ACC112 (cell line): ENCODE data around the gene CD151.

Experiments used
- H2AFZ ChIP-seq: fragments of 200-600 bp; sonication (generic); one replicate; pipeline ENCODE4 v1.6.0; 2017; ENCODE audit warnings: antibody characterized with exemption, low read length; ENCODE audit not compliant: unreplicated experiment
- H3K27ac ChIP-seq: fragments of 200-600 bp; sonication (generic); 2 replicates; pipeline ENCODE4 v1.5.1; 2014; ENCODE audit warnings: low read depth, mild to moderate bottlenecking, antibody characterized with exemption, low read length, moderate library complexity
- H3K27me3 ChIP-seq: fragments of 200-600 bp; sonication (generic); 2 replicates; pipeline ENCODE4 v1.6.1; 2014; ENCODE audit warnings: mild to moderate bottlenecking, antibody characterized with exemption, low read length, moderate library complexity, mixed read lengths; ENCODE audit not compliant: insufficient read depth
- H3K36me3 ChIP-seq: fragments of 200-600 bp; sonication (generic); 2 replicates; pipeline ENCODE4 v1.6.1; 2016; ENCODE audit warnings: mild to moderate bottlenecking, antibody characterized with exemption, low read length, moderate library complexity, mixed read lengths; ENCODE audit not compliant: insufficient read depth
- H3K4me1 ChIP-seq: fragments of 200-600 bp; sonication (generic); one replicate; pipeline ENCODE4 v1.6.1; 2016; ENCODE audit warnings: low read length, mixed read lengths; ENCODE audit not compliant: insufficient read depth, unreplicated experiment, control insufficient read depth
- H3K4me3 ChIP-seq: fragments of 200-600 bp; sonication (generic); 2 replicates; pipeline ENCODE4 v1.5.1; 2014; ENCODE audit warnings: mild to moderate bottlenecking, low read depth, low read length
- H3K79me2 ChIP-seq: fragments of 200-600 bp; sonication (generic); one replicate; pipeline ENCODE4 v1.6.0; 2016; ENCODE audit warnings: low read length; ENCODE audit not compliant: control insufficient read depth, unreplicated experiment, insufficient read depth

The CD151 gene

DNA sequence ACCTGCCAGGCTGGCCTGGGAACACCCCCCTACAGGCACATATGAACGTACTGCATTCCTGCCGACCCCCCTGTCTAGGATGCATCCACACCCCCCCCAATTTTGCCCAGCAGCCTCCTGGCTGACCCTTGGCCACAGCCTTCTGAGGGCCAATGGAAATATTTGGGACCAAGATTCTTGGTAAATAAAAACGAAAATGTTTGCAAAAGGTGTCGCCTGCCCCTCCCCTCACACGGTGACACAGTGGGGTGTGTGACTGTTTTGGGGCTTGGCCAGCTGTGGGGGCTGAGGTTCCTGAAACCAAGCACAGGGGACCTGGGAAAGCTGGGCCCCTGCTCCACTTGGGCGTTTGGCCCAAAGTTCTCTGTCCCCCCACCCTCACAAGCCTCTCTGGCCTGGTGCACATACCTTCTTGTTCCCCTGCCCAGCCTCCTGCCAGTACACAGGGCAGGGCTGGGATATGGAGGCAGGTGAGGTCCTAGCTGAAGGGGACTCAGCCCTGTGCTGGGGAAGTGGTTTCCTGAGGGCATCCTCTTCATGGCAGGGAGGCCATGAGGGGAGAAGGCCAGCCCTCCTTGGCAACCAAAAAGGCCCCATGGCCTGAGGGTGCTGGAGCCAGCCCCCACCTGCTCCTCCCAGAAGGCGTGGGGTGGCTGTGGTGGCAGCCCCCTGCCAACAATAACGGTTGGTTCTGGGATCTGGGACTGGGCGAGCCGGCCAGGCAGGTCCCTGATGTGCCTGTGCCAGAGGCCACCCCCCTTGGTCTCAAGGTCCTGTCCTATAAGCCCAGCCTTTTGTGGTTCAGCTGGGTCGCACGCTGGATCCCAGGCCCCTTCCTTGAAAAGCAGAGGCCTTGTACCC is 7.2 kb upstream of the CD151 start:
- peaks cover 34% of the 10 kb centered on the region for H3K4me1 ChIP-seq
- H3K27ac ChIP-seq = no peak overlapping the region
- H3K27me3 ChIP-seq = peaks cover 7% of the 10 kb centered on the region; the same call in 1 of the 2 replicates
- no peak overlapping the region for H2AFZ ChIP-seq
- 0 out of 2 replicates have a peak, but pooled peaks cover 6% of the 10 kb centered on the region for H3K36me3 ChIP-seq
- H3K4me3 ChIP-seq = no peak overlapping the region
- peaks cover 11% of the 10 kb centered on the region for H3K79me2 ChIP-seq

DNA sequence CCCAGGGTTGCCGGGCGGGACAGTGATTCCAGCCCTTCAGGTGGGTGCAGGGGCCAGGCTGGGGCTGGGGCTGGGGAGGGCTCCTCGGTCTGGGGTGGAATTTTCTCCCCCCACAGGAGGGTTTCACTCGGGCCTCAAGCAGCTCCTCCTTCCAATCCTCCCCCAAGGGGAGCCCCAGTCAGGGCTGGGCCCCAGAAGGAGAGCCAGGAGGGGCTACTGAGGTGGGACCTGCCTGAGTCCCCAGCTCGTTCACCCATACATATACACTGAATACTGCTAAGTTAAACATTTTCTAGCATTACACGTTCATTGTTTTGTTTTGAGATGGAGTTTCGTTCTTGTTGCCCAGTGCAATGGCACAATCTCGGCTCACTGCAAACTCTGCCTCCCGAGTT is 6.5 kb upstream of the CD151 start:
- Histone ChIP-seq H2AFZ (no peak overlapping the region), H3K27me3 (peaks cover 10% of the 10 kb centered on the region; the same call in 1 of the 2 replicates), H3K79me2 (peaks cover 7% of the 10 kb centered on the region), H3K4me1 (peaks cover 32% of the 10 kb centered on the region), H3K27ac (no peak overlapping the region), H3K4me3 (no peak overlapping the region), H3K36me3 (0 out of 2 replicates have a peak, but pooled peaks cover 6% of the 10 kb centered on the region)

DNA sequence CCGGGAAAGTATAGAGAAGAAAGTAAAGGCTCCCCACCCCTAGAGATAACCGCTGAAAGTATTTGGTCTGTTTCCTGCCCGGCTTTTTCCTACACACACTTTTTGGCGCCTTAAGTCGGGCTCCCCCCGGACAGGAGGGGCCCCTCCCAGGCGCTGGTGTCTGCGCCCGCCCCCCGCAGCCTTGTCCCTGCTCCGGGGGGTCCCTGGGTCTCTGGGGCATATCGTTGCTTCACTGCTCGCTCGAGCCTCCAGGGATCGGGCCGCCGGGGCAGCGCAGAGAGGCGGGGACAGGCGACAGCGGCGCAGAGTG is 6.0 kb upstream of the CD151 start:
- Histone ChIP-seq H2AFZ (no peak overlapping the region), H3K4me3 (no peak overlapping the region), H3K4me1 (peaks cover 32% of the 10 kb centered on the region), H3K27me3 (peaks cover 10% of the 10 kb centered on the region; the same call in 1 of the 2 replicates), H3K79me2 (peaks cover 2% of the 10 kb centered on the region), H3K36me3 (0 out of 2 replicates have a peak, but pooled peaks cover 6% of the 10 kb centered on the region), H3K27ac (no peak overlapping the region)

DNA sequence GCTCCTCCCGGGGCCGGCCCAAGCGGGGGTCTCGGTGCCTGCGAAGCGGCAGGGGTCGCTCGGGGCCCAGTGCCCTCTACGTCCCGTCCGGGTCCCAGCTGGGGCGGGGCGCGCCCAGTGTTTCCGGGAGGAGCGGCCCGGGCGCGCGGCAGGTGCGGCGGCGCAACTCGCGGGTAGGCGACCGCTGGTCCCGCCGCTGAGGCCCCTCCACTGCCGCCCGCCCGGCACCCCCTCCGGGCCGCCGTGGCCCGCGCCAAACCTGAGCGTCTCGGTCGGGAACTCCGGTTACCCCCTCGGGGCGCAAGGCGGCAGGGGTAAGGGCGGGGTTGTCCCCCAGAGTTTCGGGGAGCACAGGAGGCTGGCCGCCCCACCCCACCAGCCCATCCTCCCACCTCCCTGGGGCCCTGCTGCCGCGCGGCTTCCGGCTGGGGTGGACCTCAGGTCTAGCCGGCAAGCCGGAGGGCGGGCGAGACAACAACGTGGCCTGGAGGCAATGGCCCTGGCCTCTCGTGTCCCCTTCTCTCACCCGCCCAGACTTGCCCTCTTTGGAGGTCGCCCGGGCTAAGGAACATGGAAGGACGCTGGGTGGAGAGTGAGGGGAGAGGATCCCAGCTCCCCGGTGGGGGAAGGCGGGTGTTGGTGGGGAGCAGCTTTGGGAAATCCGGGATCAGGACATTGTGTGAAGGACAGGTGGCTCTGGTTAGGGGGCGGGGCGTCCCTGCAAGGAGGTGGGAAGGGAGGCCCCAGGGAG is 5.4 kb upstream of the CD151 start:
- H3K27me3 ChIP-seq = peaks cover 10% of the 10 kb centered on the region; the same call in 1 of the 2 replicates
- H3K4me1 ChIP-seq = peaks cover 35% of the 10 kb centered on the region
- no peak overlapping the region for H2AFZ ChIP-seq
- no peak overlapping the region for H3K4me3 ChIP-seq
- H3K27ac ChIP-seq = no peak overlapping the region
- H3K79me2 ChIP-seq = no peaks in the 10 kb centered on the region
- H3K36me3 ChIP-seq = 0 out of 2 replicates have a peak, but pooled peaks cover 6% of the 10 kb centered on the region

DNA sequence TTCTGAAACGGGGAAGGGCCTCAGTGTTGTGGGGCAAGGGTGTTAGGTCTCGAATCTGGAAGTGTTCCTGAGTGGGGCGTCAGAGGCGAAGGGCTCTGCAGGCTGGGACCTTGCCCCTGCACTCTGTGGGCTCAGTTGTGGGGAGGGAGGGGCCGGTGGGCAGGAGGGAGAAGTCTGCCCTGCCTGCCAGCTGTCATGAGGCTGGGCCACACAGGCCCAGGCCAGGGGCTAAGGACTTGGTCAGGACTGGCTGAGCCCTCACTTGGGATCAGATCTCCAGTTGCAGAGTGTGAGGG is 4.9 kb upstream of the CD151 start, which contains the start of gene CRACR2B:
CRACR2B (plus strand) TSS at position 23 of the 296 bp plus-strand sequence. CDS start 689 bp downstream, outside the sequence.
- H3K27ac ChIP-seq = no peak within 1 kb of the TSS
- no peak within 1 kb of the TSS for H3K4me3 ChIP-seq
- peaks cover 10% of the 10 kb centered on the region; the same call in 1 of the 2 replicates for H3K27me3 ChIP-seq
- 0 out of 2 replicates have a peak, but pooled peaks cover 6% of the 10 kb centered on the region for H3K36me3 ChIP-seq
- no peaks in the 10 kb centered on the region for H3K79me2 ChIP-seq
- H2AFZ ChIP-seq = no peak within 1 kb of the TSS
- H3K4me1 ChIP-seq = peaks cover 36% of the 10 kb centered on the region

DNA sequence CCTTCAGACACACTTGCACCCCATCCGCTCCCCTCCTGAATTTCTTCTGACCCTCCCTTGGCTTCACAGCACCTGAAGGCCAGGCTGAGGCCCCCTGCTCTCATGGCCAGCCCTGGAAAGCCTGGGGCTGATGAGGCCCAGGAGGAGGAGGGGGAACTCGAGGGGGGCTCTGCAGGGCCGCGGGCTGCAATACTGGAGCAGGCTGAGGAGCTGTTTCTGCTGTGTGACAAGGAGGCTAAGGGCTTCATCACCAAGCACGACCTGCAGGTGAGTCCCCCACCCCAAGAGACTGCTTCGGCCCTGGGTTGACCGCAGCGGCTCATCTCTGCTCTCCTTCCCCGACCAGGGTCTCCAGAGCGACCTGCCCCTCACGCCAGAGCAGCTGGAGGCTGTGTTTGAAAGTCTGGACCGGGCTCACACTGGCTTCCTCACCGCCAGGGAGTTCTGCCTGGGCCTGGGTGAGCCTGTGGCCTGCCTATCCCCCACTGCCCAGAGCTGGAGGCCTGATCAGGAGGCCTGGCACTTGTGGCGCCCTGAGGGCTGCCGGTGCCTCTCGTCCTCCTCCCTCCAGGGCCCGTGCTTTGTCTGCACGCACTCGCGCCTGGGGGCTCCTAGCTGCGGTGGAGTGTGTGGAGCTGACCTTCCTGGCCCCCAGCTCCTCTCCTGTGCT is 4.1 kb upstream of the CD151 start:
- H3K27me3 ChIP-seq = peaks cover 10% of the 10 kb centered on the region; the same call in 1 of the 2 replicates
- H3K27ac ChIP-seq = no peak overlapping the region
- peak overlapping the region; percentile 62; the same call in 1 of the 2 replicates for H3K4me3 ChIP-seq
- H3K4me1 ChIP-seq = peaks cover 36% of the 10 kb centered on the region
- no peak overlapping the region for H2AFZ ChIP-seq
- 0 out of 2 replicates have a peak, but pooled peaks cover 6% of the 10 kb centered on the region for H3K36me3 ChIP-seq
- H3K79me2 ChIP-seq = peaks cover 4% of the 10 kb centered on the region

DNA sequence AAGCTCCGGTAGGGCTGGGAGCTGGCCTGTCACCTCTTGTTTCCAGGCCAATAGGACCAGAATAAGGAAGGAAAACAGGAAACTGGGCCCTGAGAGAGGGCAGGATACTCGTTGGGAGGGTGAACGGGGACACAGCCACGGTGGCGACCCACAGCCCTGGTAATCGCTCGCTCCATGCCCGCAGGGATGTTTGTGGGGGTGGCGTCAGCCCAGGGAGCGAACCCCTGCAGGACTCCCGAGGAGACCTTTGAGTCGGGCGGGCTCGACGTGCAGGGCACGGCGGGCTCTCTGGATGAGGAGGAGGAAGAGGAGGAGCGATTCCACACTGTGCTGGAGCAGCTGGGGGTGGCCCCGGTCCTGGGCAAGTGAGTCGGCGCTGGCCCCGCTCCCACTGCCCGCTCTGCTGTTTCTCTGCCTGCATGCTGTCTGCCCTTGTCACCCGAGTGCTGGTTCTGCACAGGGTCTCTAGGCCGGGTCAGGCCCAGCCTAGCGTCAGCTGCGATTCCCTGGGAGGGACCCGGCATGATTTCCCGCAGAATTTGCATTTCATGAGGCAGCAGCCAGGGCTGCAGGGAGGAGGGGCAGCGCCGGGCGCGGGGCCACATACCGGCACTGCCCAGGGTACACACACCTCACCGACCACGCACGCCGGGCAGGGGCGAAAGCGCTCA is 3.4 kb upstream of the CD151 start:
- H3K4me1 ChIP-seq = peaks cover 37% of the 10 kb centered on the region
- 0 out of 2 replicates have a peak, but pooled peaks cover 6% of the 10 kb centered on the region for H3K36me3 ChIP-seq
- peak overlapping the region; percentile 62 for H3K4me3 ChIP-seq
- H3K79me2 ChIP-seq = peaks cover 7% of the 10 kb centered on the region
- H2AFZ ChIP-seq = no peak overlapping the region
- peaks cover 10% of the 10 kb centered on the region; the same call in 1 of the 2 replicates for H3K27me3 ChIP-seq
- H3K27ac ChIP-seq = no peak overlapping the region

DNA sequence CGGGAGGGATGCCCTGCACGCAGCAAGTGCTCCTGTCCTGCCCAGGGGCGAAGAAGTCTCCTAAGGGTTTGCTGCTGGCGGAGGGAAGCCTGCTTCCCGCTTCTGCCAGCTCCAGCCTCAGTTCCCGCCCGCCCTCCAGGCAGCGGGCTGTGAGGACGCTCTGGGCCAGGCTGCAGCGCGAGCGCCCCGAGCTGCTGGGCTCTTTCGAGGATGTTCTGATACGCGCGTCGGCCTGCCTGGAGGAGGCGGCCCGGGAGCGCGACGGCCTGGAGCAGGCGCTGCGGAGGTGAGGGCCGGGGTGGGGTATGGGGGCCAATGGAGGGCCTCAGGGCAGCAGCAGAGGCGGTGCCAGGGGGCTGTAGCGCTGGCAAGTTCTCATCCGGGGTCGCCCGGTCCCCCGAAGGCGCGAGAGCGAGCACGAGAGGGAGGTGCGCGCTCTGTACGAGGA is 2.9 kb upstream of the CD151 start:
- Histone ChIP-seq H3K4me3 (peak overlapping the region; percentile 62), H3K36me3 (0 out of 2 replicates have a peak, but pooled peaks cover 6% of the 10 kb centered on the region), H3K27ac (no peak overlapping the region), H2AFZ (no peak overlapping the region), H3K79me2 (peaks cover 7% of the 10 kb centered on the region), H3K4me1 (peaks cover 42% of the 10 kb centered on the region), H3K27me3 (peaks cover 10% of the 10 kb centered on the region; the same call in 1 of the 2 replicates)

DNA sequence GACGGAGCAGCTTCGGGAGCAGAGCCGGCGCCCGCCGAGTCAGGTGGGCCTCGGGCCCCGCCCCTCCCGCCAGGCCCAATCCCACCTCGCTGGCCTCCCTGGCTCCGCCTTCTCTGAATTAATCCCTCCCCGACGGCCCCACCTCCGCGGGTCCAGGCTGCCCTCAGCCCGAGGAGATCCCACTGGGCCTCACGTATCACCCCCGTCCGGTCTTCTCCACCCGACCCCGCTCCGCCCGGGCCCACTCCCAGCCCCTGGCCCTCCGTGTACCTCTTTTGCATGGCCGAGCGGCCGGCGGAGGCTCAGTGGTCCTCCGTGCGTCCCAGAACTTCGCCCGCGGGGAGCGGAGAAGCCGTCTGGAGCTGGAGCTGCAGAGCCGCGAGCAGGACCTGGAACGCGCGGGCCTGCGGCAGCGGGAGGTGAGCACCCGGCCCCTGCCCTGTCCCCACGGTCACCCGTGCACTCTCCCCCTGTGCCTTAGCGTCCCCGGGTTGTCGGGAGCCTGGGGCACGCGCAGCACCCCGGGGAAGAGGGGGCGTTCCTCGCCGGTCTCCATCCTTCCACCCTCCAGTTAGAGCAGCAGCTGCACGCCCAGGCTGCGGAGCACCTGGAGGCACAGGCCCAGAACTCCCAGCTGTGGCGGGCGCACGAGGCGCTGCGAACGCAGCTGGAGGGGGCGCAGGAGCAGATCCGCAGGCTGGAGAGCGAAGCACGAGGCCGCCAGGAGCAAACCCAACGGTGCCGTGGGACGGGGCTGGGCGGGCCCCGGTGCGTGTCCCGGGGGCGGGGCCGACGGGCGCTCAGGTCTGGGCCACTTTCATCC is 2.2 kb upstream of the CD151 start:
- Histone ChIP-seq H3K79me2 (peaks cover 7% of the 10 kb centered on the region), H3K4me3 (peak overlapping the region; percentile 62), H3K4me1 (peaks cover 48% of the 10 kb centered on the region), H3K27me3 (peaks cover 10% of the 10 kb centered on the region; the same call in 1 of the 2 replicates), H3K27ac (no peak overlapping the region), H3K36me3 (no peaks in the 10 kb centered on the region), H2AFZ (no peak overlapping the region)
